Stimulated activated CD8-positive, alpha-beta memory T cell treated with anti-CD3 and anti-CD28 coated beads, Interleukin-4, amount 100 ng/mL, for 24 hours (primary cell): ENCODE data around the gene NRGN.

Source experiments
- DNase-seq: peaks from one replicate; pipeline ENCODE4 v3.0.0-alpha.2; 2020; ENCODE audit warnings: low read depth

Gene NRGN

DNA sequence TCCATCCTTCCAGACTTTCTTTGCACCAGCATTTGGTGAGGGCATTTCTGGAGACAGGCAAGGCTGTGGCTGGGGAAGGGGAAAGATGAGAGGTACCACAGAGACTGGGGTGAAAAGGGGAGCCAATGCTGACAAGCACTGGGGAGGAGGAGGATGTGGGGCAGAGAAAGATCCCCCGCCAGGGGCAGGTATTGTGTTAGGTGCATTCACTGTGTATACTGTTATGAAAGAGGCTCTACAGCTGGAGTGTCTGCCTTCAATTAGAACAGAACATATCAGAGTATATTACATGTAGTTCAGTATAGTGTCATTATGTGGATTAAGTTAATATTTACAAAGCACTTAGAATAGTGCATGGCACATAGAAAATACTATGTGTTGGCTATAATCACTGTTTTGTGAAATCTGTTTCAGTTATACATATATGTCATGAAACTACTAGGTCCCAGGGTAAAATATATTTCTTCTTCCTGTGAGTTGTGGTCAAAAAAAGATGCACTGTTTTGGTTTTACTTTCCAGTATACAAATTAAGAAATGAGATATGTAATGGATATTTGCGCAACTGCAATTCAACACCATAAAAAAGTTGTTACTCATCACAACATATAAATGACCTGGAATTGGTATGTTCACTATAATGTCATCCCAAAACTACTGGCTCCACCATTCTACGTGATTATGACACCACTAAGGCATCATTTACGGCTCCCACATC lies 52.0 kb downstream of the NRGN start:
- DNase-seq: no peak

DNA sequence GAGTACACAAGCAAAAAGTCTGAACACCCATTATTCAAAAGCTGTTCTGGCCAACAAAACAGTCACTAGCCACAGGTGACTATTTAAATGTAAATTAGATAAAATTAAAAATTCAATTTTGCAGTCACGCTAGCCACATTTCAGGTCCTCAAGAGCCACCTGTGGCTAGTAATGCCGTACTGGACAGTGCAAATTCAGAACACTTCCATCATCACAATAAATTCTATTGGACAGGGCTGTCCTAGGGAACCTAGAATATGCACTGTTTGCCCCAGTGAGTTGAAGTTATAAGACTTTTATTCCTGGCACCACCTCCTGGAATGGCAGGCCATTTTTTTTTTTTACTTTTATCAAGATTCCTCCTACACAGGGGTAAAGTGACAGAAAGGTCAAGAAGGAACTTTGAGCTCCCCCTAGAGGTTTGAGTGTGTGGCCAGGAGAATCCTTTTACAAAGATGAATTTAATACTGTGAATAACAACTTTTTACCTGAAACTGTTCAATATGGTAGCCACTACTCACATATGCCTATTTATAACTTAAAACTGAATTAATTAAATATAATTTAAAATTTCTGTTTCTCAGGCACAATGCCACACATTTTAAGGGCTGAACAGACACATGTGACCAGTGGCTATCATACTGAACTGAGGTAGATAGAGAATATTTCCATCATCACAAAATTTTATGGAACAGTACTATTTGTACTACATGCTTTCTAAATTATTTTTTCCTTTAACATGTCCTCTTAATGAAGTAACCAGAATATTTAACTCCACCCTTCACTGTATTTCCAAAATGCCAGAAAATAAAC lies 53.9 kb downstream of the NRGN start:
- DNase-seq: no peak

GRCh38 chr11:124796312-124796711 lies 56.6 kb downstream of the NRGN start:
- no peak for DNase-seq
